ENCODE data around the gene PGM1.

DNA sequence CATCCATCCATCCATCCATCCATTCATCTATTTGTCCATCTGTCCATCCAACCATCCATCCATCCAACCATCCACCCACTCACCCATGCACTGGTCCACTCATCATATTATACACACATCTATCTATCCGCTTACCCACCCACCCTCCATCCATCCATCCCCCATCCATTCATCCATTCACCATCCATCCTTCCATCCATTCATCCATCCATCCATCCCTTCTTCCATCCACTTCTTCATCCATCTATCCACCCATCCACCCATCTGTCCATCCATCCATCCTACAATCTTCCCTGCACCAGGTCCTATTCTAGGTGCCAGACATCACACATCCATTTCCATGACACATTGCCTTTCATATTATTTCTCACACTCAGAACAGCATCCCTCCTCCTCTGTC is 93.5 kb downstream of the PGM1 start:
- TF ChIP-seq, protein P1, sequence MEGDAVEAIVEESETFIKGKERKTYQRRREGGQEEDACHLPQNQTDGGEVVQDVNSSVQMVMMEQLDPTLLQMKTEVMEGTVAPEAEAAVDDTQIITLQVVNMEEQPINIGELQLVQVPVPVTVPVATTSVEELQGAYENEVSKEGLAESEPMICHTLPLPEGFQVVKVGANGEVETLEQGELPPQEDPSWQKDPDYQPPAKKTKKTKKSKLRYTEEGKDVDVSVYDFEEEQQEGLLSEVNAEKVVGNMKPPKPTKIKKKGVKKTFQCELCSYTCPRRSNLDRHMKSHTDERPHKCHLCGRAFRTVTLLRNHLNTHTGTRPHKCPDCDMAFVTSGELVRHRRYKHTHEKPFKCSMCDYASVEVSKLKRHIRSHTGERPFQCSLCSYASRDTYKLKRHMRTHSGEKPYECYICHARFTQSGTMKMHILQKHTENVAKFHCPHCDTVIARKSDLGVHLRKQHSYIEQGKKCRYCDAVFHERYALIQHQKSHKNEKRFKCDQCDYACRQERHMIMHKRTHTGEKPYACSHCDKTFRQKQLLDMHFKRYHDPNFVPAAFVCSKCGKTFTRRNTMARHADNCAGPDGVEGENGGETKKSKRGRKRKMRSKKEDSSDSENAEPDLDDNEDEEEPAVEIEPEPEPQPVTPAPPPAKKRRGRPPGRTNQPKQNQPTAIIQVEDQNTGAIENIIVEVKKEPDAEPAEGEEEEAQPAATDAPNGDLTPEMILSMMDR (conservative IDR thresholded peaks at IDR 0.05; ENCODE audit: low read length), result no peak
- no peak for TF ChIP-seq EZH2phosphoT487 (IDR thresholded peaks at IDR 0.05; ENCODE audit: borderline replicate concordance, low read depth, low read length)
